Loucy (cell line): Measurements from ENCODE around the gene SMIM13.

Experiments used
- CTCF ChIP-seq: fragments of 200-600 bp; sonication (generic); conservative IDR thresholded peaks from 2 replicates; pipeline ENCODE4 v1.5.1; 2014; ENCODE audit warnings: mild to moderate bottlenecking, antibody characterized with exemption, low read length
- EZH2phosphoT487 ChIP-seq: fragments of 200-600 bp; IDR thresholded peaks from 2 replicates; pipeline ENCODE4 v1.6.1; 2018; ENCODE audit warnings: antibody characterized with exemption, mild to moderate bottlenecking, moderate library complexity, borderline replicate concordance

GRCh38 chr6:11181478-11182136, 88.0 kb downstream of the SMIM13 start:
- no peak for TF ChIP-seq CTCF
- no peak for TF ChIP-seq EZH2phosphoT487
